GM12872 (cell line): ENCODE results near the gene SLCO1A2.

ENCODE experiments used
- CTCF ChIP-seq: IDR thresholded peaks from 3 replicates; pipeline ENCODE4 v1.5.1; 2011; ENCODE audit warnings: low read depth, mild to moderate bottlenecking, low read length, moderate library complexity; ENCODE audit not compliant: insufficient read depth

SLCO1A2 gene

GRCh38 chr12:21248679-21249078 lies 86.0 kb downstream of the SLCO1A2 start:
- no peak for TF ChIP-seq CTCF

- TF ChIP-seq CTCF: no peak
Observed at GRCh38 chr12:21239866-21240265, 94.9 kb downstream of the SLCO1A2 start.

- no peak for TF ChIP-seq CTCF
Observed at GRCh38 chr12:21234395-21234794, 100.3 kb downstream of the SLCO1A2 start.

GRCh38 chr12:21223930-21224329 lies 110.8 kb downstream of the SLCO1A2 start:
- no peak for TF ChIP-seq CTCF

- TF ChIP-seq CTCF: no peak
Observed at GRCh38 chr12:21221778-21222177, 112.9 kb downstream of the SLCO1A2 start.

GRCh38 chr12:21221072-21221471 lies 113.6 kb downstream of the SLCO1A2 start:
- TF ChIP-seq CTCF: no peak

- TF ChIP-seq CTCF: no peak
Observed at GRCh38 chr12:21220266-21220665, 114.5 kb downstream of the SLCO1A2 start.

GRCh38 chr12:21219206-21219605 lies 115.5 kb downstream of the SLCO1A2 start:
- no peak for TF ChIP-seq CTCF
